Immature natural killer cell (primary cell): ENCODE data around the gene BOK. TPM values are rescaled to one million over a fixed set of nuclear protein-coding genes. Genes with fewer than 3 reads are reported as not detected.
A peak's percentile ranks its signal among the peaks of the same experiment; 100 is the strongest.
"Not testable (repeated sequence)": the region's sequence is repeated elsewhere in the genome, so short reads cannot be mapped to it uniquely, and the experiment has no call there.

Source experiments
- DNase-seq, 3 donors: peaks; one replicate each; pipeline ENCODE4 v3.0.0; 2022; ENCODE audit warnings: mixed read lengths in 1 of 3
- H3K27ac Mint-ChIP-seq, 6 donors: one replicate each; pipeline ENCODE4 v1.8.0; 2020; ENCODE audit warnings: mixed read lengths in 6 of 6, mild to moderate bottlenecking in 5 of 6, inconsistent platforms in 4 of 6, moderate library complexity in 3 of 6
- H3K27me3 Mint-ChIP-seq, 3 donors: one replicate each; pipeline ENCODE4 v1.8.0; 2020 to 2021; ENCODE audit warnings: low read depth in 3 of 3, mild to moderate bottlenecking in 3 of 3, mixed read lengths in 3 of 3, moderate library complexity in 3 of 3, inconsistent platforms in 1 of 3
- H3K36me3 Mint-ChIP-seq, 3 donors: one replicate each; pipeline ENCODE4 v1.8.0; 2020; ENCODE audit warnings: mixed read lengths in 3 of 3, inconsistent platforms in 2 of 3, mild to moderate bottlenecking in 2 of 3
- H3K4me1 Mint-ChIP-seq, 2 donors: one replicate each; pipeline ENCODE4 v1.8.0; 2020; ENCODE audit warnings: inconsistent platforms in 2 of 2, mild to moderate bottlenecking in 2 of 2, mixed read lengths in 2 of 2, moderate library complexity in 1 of 2
- H3K4me3 Mint-ChIP-seq, 5 donors: one replicate each; pipeline ENCODE4 v1.8.0; 2020; ENCODE audit warnings: mild to moderate bottlenecking in 5 of 5, mixed read lengths in 5 of 5, inconsistent platforms in 3 of 5, moderate library complexity in 3 of 5
- H3K9me3 Mint-ChIP-seq, 6 donors: one replicate each; pipeline ENCODE4 v1.8.0; 2020; ENCODE audit warnings: mild to moderate bottlenecking in 6 of 6, mixed read lengths in 6 of 6, inconsistent platforms in 4 of 6, moderate library complexity in 3 of 6
- polyA plus RNA-seq, 3 donors: library from polyadenylated mRNA; unstranded; fragments of 300-500 nt; fragmentation: Illumina TruSeq; gene quantifications; one replicate each; pipeline ENCODE4 v1.2.3, GENCODE V29; 2021

BOK gene, protein sequence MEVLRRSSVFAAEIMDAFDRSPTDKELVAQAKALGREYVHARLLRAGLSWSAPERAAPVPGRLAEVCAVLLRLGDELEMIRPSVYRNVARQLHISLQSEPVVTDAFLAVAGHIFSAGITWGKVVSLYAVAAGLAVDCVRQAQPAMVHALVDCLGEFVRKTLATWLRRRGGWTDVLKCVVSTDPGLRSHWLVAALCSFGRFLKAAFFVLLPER
- polyA plus RNA-seq: 10 to 100 TPM; 15.2 to 21.4 (median 17.2) TPM

DNA sequence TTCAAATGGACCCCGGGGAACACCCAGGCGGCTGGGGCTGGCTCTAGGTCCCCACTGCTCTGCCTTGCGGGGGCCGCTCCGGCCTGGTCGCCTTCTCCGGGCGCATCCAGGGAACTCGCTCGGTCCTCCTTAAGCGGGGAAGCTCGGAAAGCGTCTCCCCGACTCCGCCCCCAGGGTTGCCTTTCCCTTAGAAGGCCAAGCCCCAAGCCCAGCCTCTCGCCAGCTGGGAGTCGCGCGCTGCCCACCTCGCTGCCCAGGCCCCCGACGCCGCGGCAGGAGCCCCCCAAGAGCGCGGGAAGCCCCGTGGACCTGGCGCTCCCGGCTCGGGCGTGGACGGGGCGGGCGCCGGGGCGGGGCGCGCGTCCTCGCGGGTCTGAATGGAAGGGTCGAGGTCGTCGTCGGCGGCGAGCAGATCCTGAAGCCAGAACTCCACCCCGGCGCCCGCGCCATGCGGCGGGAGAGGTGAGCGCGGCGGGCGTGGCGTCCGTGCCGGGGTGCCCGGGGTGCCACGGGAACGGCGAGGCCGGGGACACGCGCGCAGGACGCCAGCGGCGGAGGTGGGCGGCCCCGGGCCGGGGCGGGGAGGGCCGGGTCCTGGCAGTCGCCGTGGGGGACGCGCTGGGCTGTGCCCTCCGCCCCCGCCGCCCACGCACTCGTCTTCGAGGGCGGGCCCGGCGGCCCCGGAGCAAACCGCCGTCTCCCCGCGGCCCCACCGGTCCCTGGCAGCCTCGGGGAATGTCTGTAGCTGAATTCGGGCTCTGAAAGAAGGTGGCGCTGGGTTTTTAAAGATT lies at the start of gene BOK:
Gene BOK, plus strand, starts transcription at position 214 of the 791 bp plus-strand sequence. CDS start 739 bp downstream, outside the sequence.
- peaks cover 12 to 16% (median 12%) of the 10 kb centered on the region in 3 donors for H3K27me3 Mint-ChIP-seq

DNA sequence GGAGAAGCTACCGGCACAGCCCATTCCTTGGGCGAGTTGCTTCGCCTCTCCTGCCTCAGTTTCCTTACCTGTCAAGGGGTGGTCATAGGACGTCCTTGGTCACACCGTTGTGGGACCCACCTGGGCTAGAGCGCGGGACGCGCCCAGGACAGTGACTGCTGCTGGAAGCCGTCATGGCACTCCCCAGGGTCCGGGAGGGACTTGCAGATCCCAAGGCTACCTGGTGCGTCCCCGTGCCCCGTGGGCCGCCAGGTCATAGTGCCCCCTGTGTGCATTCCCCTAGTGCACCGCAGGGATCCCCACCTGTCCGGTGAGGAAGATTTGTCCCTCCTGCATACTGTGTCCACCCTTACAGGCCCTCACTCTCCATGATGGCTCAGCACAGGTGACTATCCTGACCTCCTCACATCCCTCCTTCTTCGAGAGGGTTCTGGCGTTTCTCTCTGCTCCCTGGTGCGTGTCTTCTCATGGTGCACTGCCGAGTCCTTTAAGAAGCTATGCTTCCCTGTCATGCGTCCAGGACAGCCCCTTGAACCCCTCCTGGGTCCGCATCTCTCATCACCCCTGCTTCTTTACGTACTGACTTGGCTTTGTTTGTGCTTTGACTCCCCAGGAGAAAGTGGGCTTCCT lies 49.3 kb upstream of the BOK start:
- Mint-ChIP-seq H3K36me3 (no peaks in the 10 kb centered on the region), H3K27me3 (peaks cover 0 to 1% (median 0%) of the 10 kb centered on the region in 3 donors), H3K9me3 (peaks cover 0 to 3% (median 0%) of the 10 kb centered on the region in 6 donors), H3K4me3 (peak overlapping the region; percentile 83 to 85 (median 84)), H3K27ac (peak overlapping the region; percentile 64 to 94 (median 81)), H3K4me1 (peaks cover 14 to 18% of the 10 kb centered on the region in 2 donors)
- no peak for DNase-seq

More for the DNA sequence above, at the start of gene BOK:
- Mint-ChIP-seq H3K4me3 (peak within 1 kb of the TSS; percentile 68 to 82 (median 69)), H3K9me3 (peaks cover 10 to 20% (median 12%) of the 10 kb centered on the region in 6 donors), H3K36me3 (no peaks in the 10 kb centered on the region), H3K27ac (peak within 1 kb of the TSS in 2 of 6 donors; percentile 41 to 42), H3K4me1 (peaks cover 8 to 16% of the 10 kb centered on the region in 2 donors)
- DNase-seq: peak; percentile 35 to 37 (median 36)

DNA sequence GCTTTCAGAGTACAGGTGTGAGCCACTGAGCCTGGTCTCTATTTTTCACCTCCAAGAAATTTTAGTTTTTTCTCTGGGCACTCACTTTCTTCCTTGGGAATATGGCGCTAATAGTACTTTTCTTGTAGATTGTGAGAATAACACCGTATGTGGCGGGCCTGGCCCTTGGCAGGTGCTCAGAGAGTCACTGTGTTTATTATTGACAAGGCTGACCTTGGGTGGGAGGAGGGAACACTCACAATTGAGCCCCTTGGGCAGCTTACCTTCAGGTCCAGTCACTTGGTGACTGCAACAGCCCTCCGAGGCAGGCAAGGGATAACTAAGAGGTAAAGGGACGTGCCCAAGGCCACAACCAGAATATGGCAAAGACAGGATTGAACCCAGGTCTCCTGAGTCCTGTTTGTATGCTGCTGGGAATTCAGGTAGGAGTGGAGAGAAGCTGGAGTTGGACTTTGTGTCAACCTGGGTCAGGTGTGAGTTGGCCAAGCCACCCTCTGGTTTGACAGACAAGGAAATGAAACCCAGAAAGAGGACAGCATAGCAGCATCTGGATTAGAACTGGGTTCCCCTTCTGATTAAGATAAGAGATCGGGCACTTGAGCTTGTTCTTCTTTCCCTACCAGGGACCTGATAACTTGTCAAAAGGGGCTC lies 47.3 kb upstream of the BOK start:
- Mint-ChIP-seq H3K27me3 (peaks cover 0 to 3% (median 1%) of the 10 kb centered on the region in 3 donors), H3K36me3 (no peaks in the 10 kb centered on the region), H3K9me3 (peaks cover 0 to 3% (median 0%) of the 10 kb centered on the region in 6 donors), H3K27ac (peak overlapping the region in 2 of 6 donors; percentile 21 to 80), H3K4me1 (peaks cover 25 to 31% of the 10 kb centered on the region in 2 donors), H3K4me3 (peak overlapping the region in 2 of 5 donors; percentile 40 to 44)
- DNase-seq: no peak

DNA sequence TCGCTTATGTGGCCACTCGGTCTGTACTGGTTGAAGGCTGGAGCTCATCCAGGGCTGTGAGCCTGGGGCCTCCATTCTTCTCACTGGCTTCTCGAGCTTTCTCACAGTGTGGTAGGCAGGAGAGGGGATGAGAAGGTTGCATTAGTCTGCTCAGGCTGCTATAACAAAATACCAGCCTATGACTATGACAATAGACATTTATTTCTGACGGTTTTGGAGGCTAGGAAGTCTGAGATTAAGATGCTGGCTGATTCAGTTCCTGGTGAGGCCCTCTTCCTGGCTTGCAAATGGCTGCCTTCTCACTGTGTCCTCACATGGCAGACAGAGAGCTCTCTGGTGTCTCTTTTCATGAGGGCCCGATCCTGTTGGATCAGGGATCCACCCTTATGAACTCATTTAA lies 44.0 kb upstream of the BOK start:
- Mint-ChIP-seq H3K27me3 (peaks cover 0 to 5% (median 2%) of the 10 kb centered on the region in 3 donors), H3K36me3 (no peaks in the 10 kb centered on the region), H3K27ac (peak overlapping the region in 5 of 6 donors; percentile 38 to 80 (median 72)), H3K4me1 (peaks cover 19 to 28% of the 10 kb centered on the region in 2 donors), H3K4me3 (no peak overlapping the region), H3K9me3 (peaks cover 0 to 3% (median 0%) of the 10 kb centered on the region in 6 donors)
- no peak for DNase-seq

DNA sequence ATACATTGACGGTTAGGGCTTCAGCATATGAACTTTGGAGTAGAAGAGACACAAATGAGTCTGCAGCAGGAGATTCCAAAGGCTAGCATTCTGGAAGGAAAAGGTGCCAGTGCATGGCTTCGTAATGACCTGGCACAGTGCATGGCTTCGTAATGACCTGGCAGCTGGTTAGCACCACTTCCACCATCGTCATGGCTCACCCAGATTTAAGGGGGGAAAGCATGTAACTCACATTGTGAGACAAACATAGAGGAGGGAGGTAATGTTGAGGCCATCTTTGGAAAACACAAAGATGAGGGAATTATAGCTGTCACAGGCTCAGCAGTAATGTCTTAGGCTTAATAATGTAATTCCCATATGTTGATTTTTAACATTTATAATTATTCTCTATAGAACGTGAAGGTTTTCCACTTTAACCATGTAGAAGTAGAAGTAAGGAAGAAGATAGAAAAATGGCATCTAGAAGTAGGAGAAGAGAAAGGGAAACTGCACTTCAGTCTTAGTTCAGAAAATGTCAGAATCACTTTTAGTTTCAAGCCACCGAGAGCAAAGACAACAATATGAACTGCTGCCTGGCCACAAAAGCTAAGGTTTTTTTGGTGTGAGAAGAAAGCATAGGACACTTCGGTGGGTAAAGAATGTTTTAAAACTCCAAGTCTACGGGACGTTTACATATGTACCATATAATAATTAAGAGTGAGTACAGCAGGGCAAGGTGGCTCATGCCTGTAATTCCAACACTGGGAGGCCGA lies 43.4 kb upstream of the BOK start:
- Mint-ChIP-seq H3K27me3 (peaks cover 0 to 5% (median 2%) of the 10 kb centered on the region in 3 donors), H3K27ac (peak overlapping the region; percentile 51 to 90 (median 78)), H3K4me1 (peaks cover 16 to 25% of the 10 kb centered on the region in 2 donors), H3K36me3 (no peaks in the 10 kb centered on the region), H3K4me3 (peak overlapping the region in 4 of 5 donors; percentile 21 to 62 (median 47)), H3K9me3 (peaks cover 0 to 3% (median 0%) of the 10 kb centered on the region in 6 donors)
- peak in 2 of 3 donors; percentile 15 to 28 for DNase-seq

DNA sequence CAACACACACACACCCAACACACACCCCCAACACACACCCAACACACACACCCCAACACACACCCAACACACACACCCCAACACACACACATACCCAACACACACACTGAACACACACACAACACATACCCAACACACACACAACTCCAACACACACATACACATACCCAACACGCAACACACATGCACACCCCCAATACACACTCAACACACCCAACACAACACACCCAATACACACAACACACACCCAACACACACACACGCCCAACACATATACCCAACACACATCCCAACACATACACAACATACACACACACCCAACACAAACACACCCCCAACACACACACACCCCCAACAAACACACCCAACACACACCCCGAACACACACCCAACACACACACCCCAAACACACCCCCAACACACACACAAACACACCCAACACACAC lies 42.0 kb upstream of the BOK start:
- peak overlapping the region in 2 of 6 donors; percentile 19 to 72 for H3K27ac Mint-ChIP-seq

DNA sequence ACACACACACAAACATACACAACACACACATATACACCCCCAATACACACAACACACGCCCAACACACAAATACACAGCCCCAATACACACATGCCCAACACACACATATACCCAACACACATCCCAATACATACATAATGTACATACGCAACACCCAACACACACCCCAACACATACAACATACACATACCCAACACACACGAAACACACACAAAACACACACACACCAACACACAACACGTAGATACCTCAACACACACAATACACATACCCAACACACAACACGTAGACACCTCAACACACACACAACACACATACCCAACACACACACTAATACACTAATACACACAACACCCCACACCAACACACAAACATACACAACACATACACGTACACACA lies 41.2 kb upstream of the BOK start:
- Mint-ChIP-seq H3K36me3 (no peaks in the 10 kb centered on the region), H3K27me3 (peaks cover 2 to 9% (median 2%) of the 10 kb centered on the region in 3 donors), H3K27ac (peak overlapping the region in 4 of 6 donors; percentile 21 to 61 (median 28)), H3K4me3 (peak overlapping the region in 1 of 5 donors; percentile 3), H3K4me1 (peaks cover 24 to 33% of the 10 kb centered on the region in 2 donors), H3K9me3 (no peaks in the 10 kb centered on the region)
- no peak for DNase-seq

More for the DNA sequence above, 42.0 kb upstream of the BOK start:
- Mint-ChIP-seq H3K4me3 (no peak overlapping the region), H3K4me1 (peaks cover 24 to 33% of the 10 kb centered on the region in 2 donors), H3K9me3 (peaks cover 0 to 3% (median 0%) of the 10 kb centered on the region in 6 donors), H3K36me3 (no peaks in the 10 kb centered on the region), H3K27me3 (peaks cover 0 to 8% (median 2%) of the 10 kb centered on the region in 3 donors)
- no peak for DNase-seq

DNA sequence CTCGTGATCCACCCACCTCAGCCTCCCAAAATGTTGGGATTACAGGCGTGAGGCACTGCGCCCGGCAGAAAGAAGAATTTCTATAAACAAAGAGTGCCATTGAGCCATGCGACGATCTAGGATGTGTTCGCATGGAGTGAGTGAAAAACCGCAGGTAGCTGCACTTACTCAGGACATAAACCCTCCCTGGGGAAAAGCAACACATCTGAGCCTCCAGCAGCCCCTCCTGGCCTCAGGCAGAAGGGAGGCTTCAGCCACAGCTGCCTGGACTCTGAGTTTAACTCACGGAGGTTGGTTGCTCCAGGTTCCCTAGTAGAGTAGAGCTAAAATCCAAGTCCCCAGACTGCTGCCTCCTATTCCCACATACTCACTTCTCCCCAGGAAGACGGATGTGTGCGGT lies 38.9 kb upstream of the BOK start:
- Mint-ChIP-seq H3K27ac (no peak overlapping the region), H3K4me1 (peaks cover 24 to 31% of the 10 kb centered on the region in 2 donors), H3K27me3 (peaks cover 2 to 9% (median 2%) of the 10 kb centered on the region in 3 donors), H3K4me3 (no peak overlapping the region), H3K36me3 (no peaks in the 10 kb centered on the region), H3K9me3 (no peaks in the 10 kb centered on the region)
- DNase-seq: no peak

DNA sequence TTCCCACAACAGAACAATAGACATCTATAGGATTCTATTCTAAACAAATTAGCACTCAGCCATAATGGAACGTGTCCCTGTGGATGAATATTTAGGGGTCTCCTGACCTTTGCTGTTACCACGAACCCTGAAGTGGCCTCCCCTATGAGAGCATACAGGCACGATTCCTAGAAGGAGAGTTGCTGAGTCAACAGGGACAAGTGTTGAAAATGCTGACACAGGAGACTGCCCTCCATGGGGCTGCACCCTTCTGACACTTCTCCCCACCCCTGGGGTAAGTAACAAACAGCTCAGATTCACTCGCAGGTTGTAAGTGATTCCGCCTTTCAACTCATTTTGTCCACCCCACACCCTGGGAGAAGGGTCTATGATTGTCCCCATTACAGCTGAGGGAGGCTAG lies 36.1 kb upstream of the BOK start:
- Mint-ChIP-seq H3K36me3 (peaks cover 0 to 5% (median 3%) of the 10 kb centered on the region in 3 donors), H3K4me3 (no peak overlapping the region), H3K4me1 (peaks cover 10 to 11% of the 10 kb centered on the region in 2 donors), H3K27me3 (peaks cover 1 to 10% (median 5%) of the 10 kb centered on the region in 3 donors), H3K9me3 (peaks cover 0 to 6% (median 2%) of the 10 kb centered on the region in 6 donors), H3K27ac (no peak overlapping the region)
- DNase-seq: no peak

DNA sequence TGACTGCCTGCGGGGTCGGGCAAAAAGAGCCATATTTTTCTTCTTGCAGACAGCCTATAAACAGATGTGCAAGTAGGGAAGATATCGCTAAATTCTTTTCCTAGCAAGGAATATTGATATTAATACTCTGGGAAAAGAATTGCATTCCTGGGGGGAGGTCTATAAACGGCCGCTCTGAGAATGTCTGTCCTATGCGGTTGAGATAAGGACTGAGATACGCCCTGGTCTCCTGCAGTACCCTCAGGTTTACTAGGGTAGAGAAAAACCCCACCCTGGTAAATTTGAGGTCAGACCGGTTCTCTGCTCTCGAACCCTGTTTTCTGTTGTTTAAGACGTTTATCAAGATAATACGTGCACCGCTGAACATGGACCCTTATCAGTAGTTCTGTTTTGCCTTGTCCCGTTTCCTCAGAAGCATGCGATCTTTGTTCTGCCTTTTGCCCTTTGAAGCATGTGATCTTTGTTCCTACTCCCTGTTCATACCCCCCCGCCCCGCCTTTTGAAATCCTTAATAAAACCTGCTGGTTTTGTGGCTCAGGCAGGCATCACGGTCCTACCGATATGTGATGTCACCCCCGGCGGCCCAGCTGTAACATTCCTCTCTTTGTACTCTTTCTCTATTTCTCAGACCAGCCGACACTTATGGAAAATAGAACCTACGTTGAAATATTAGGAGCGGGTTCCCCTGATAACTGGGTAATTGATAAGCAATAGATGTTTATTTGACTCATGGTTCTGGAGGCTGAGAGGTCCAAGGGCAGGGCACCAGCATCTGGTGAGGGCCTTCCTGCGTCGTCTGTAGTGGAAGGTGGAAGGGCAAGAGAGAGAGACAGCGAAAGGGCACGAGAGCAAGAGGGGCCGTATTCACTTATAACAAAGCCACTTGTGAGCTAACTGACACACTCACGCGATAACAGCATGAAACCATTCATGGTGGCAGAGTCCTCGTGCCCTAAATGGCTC lies 32.4 kb upstream of the BOK start:
- H3K4me1 Mint-ChIP-seq, H3K36me3 Mint-ChIP-seq, H3K27me3 Mint-ChIP-seq, DNase-seq, H3K4me3 Mint-ChIP-seq, H3K9me3 Mint-ChIP-seq, H3K27ac Mint-ChIP-seq: not testable (repeated sequence)

DNA sequence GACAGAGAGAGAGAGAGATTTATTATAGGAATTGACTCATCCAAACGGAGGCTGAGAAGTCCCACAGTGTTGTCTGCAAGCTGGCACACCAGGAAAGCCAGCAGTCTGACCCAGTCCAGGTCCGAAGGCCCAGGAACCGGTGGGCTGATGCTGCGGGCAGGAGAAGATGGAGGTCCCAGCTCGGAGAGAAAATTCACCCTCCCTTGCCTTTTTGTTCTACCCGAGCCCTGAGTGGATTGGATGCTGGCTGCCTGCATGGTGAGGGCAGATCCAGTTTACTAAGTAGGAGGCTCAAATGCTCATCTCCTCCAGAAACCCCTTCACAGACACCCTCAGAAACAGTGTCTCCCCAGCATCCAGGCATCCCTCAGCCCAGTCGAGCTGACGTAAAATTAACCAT lies 28.0 kb upstream of the BOK start:
- Mint-ChIP-seq H3K27ac (no peak overlapping the region), H3K36me3 (peaks cover 0 to 5% (median 3%) of the 10 kb centered on the region in 3 donors), H3K4me3 (no peak overlapping the region), H3K4me1 (no peaks in the 10 kb centered on the region), H3K27me3 (peaks cover 1 to 7% (median 5%) of the 10 kb centered on the region in 3 donors), H3K9me3 (peaks cover 0 to 6% (median 2%) of the 10 kb centered on the region in 6 donors)
- DNase-seq: no peak
